ENCODE measurements around the gene CAVIN2.

Gene CAVIN2

GRCh38 chr2:191839918-191840804 is 6.7 kb downstream of the CAVIN2 start:
- no peak for DNase-seq (ENCODE audit: low read depth)

DNA sequence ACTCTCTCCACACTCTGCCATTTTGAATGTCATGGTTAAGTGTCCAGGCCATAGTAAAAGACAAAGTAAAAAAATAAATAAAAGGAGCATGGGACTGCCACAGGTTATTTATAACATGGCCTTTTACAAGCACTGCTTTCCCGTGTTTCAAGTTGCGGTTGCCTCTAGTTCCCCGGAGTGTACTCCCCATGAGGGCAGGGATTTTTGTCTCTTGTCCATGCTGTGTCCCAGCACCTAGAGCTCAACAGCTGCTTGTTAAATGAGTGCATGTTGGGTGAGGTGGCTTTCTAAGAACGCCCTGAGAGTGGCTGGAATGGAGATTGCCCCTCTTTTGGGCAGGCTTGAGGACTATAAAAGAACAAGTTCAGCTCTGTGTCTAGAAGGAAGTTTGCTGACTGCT is 8.4 kb downstream of the CAVIN2 start:
- DNase-seq (ENCODE audit: low read depth) = no peak

DNA sequence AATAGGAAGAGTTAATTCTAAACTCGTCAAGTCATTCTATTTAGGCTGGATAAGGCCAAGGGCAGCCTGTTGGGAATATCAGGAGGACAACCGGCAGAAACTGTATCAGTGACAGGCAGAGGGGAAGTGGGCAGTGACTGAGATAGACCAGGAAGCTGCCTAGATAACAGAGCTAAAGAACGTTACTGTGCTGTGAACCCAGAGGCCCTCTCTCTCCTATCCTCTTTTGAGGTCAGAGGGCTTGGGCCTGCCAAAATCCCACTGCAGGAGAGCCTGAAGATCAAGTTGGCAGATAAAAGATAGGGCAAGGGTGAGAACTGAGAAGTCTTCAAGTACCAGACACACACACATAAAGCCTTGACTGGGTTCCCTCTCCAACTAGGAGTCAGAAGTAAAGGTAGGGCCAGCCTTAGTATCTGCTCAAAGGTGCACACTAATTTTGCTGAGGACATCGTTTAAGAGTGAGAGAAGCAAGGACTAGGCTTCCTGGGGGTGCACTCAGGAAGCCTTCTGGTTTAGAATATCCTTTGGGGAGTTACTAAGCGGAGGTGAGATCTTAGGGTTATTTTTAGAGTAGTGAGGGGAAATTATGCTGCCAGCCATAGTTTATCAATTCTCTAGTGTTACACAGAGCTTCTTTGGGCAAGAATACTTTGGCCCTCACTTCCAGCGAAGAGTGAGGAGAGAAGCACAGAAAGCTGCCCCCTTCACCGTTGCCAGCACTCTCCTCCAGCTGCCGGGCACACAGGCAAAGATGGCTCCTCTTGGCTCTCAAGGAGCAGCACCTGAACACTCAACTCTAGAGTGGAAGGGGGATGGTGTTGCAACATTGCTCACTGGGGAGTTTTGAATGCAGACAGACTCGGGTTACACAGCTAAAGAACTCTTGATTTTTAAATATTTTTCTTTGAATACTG is 9.8 kb downstream of the CAVIN2 start:
- no peak for DNase-seq (ENCODE audit: low read depth)

GRCh38 chr2:191836471-191836852 is 10.4 kb downstream of the CAVIN2 start:
- DNase-seq (ENCODE audit: low read depth) = no peak

DNA sequence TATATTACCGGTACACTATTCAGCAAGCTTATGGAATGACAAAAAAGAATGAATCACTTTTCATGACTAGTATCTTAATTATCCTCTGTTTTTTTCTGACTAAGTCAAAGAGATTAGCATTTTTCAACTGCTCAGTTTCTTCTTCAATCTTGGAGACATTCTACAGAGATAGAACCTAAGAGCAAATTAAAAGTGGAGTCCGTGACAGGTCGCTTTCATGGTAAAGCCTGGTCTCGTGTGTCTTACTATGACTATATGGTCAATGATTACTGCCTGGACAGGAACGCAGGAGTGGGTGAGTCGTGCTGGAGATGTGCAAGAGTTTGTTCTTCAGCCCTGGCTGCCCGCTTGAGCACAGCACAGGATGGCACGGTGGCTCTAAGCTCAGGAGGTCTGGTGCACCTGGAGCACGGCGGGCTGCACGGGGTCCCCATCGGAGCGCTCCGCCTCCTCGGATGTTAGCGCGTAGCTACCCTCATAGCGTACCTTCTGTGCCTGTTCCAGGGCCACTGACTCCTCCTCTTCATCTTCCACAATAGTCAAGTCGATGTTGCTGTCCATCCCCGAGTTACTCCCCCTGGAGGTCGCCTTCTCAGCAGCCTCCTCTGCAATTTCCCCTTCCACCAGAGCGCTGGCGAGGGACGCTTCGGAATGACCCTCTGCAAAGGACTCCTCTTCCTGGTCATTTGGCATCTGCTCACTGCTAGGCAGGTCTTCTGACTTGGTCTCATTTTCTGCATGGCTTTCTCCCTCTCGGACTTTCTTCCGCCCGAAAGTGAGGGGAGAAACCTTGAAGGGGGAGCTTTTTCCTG is 11.1 kb downstream of the CAVIN2 start:
- no peak for DNase-seq (ENCODE audit: low read depth)

DNA sequence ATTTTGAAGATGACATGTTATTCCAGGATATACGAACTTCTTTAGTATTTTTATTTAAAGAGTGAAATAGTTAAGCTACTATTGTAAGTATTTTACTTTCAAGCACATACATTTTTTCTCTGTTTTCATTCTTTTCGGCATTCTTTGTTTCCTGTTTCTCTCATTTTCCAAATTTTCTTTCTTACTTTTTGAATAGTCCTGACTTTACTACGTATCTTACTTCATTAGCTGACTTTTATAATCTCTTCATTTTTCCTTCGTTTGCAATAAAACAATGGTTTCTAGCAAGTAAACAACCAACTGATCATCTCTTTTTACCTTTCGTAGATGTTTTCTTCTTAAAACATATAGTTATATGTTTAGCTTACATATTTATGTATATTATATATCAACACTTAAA is 11.8 kb downstream of the CAVIN2 start:
- DNase-seq (ENCODE audit: low read depth) = no peak

- DNase-seq (ENCODE audit: low read depth) = no peak
Observed at GRCh38 chr2:191833356-191833755, 13.5 kb downstream of the CAVIN2 start.

DNA sequence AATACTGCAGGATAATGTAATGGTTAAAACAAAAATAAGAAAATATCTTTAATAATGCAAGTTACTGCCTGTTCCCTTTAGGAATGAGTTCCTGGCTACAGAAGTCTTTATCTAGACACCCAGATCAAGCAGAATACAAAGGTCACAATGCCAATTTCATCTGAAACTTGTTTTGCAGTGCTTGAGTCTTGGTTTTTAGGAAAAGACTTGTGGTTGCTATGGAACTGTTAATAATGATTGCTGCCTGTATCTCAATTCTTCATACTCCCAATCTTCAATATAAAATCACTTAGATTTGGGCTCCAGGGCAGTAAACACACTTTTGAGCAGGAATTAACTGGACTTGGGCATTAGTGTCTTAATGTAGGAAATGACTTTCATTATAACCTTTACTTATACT is 14.2 kb downstream of the CAVIN2 start:
- DNase-seq (ENCODE audit: low read depth) = no peak

DNA sequence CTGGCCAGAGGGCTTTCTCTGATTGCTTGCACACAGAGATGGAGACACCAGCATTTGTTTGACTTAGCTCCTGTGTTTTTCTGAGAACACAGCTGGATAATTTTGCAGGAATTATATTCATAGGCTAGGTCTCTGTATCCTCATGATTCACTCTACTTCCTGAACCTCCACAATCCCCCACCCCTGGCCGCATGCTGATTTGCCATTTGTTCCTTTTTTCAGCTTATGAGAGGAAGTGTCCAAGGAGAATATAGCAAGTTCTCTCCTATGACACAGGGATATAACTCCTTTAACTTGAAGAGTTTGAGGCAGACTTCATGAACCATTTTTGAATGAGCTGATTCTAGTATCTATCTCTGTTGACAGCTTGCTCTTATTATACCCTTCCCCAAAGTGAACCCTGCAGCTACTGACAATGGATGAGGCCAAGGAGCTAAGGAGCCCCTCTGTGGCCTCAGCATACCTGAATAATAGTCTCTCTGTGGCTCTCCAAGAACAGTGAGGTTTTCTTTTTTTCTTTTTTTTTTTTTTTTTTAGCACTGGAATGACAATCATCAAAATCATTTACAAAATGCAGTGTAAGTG is 15.4 kb downstream of the CAVIN2 start:
- no peak for DNase-seq (ENCODE audit: low read depth)

GRCh38 chr2:191824398-191824797 is 22.5 kb downstream of the CAVIN2 start:
- no peak for DNase-seq (ENCODE audit: low read depth)

GRCh38 chr2:191821078-191821477 is 25.8 kb downstream of the CAVIN2 start:
- DNase-seq (ENCODE audit: low read depth) = no peak

GRCh38 chr2:191818725-191819350 is 28.1 kb downstream of the CAVIN2 start:
- DNase-seq (ENCODE audit: low read depth) = no peak

DNA sequence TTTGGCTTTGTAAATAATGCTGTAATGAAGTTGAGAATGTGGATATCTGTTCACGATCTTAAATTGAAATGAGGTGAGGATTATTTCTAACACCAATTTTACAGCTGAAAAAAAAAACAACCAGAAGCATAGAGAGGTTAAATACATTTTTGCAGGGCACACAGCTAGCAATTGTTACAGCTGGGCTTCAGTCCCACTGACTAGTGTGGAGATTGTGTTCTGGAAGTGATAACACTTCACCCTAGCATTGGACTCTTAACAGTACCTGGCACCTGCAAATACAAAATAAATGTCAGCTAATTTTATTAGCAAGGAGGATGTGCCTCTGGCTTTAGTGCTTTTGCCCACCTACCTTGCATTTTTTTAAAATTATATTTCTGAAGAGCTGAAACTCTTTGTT is 28.8 kb downstream of the CAVIN2 start:
- no peak for DNase-seq (ENCODE audit: low read depth)

GRCh38 chr2:191815010-191815409 is 31.9 kb downstream of the CAVIN2 start:
- no peak for DNase-seq (ENCODE audit: low read depth)

- no peak for DNase-seq (ENCODE audit: low read depth)
Observed at GRCh38 chr2:191813943-191814342, 32.9 kb downstream of the CAVIN2 start.

DNA sequence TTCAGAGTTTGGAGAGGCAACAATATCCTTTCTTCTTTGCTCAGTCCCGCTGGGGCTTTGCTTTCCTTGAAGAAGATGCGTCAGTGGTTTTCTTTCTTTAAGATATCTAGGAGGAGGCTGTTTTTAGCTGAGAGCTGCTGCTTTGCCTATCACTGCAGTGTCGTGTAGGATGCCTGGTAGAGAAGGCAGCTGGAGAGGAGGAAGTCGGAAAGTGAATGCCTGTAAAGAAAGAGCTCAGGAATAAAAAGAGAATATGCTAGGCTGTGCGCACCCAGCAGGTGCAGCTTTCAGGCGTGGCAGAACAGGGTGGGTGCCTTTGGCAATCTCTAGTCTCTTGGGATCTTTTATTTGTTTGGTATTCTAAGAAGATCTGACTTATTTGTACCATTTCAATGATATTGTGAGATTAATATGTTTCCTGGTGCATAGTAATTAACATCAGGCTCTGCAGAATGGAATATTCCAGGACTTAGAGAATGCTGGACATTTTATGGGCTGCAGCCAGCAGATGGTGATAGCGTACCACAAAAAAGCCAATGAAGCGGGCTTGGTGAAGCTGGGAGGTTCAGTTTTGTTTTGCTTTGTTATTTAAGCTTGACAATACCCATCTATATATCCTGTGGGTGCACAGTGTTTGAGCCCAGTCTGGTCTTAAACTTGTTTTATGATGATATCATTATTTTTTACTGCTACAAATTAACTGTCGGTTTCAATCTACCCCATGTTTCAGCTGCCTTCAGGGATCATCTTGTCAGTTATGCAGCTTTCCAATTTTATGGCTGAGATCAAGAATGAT is 34.9 kb downstream of the CAVIN2 start:
- peak; percentile 54 for DNase-seq (ENCODE audit: low read depth)

DNA sequence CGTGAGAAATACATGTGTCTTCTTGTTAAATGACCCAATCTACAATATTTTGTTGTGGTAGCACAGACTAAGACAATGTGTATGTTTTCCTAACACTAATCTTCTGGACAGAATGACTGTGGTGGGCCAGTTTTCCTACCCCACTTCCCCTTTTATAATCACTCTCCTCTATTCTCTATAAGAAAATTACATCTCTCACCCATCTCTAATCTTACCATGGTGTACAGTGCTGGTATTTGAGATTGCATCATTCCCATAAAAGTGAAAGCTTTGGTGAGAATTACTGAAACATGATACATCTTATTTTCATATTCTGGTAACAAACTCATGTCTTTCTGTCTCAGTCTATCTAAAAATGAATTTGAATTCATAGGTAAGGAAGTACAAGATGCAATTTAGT is 40.5 kb downstream of the CAVIN2 start:
- DNase-seq (ENCODE audit: low read depth) = no peak

DNA sequence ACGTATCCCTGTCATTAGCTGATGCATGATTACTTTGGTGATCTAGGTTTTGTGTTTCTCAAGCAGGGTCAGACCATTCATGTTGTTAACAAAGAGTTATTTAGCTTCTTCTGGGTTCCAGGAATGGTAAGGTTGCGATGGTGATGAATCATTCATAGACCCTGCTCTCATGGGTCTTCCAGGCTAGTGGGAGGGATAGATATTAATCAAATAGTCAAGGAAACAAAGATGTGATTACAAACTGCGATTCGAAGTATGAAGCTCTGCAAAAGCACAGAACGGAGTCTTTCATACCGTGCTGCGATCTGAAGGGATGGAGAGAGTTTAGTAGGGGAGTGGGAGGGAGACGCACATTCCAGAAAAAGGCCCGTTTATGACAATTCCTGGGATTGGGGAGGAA is 42.1 kb downstream of the CAVIN2 start:
- no peak for DNase-seq (ENCODE audit: low read depth)

DNA sequence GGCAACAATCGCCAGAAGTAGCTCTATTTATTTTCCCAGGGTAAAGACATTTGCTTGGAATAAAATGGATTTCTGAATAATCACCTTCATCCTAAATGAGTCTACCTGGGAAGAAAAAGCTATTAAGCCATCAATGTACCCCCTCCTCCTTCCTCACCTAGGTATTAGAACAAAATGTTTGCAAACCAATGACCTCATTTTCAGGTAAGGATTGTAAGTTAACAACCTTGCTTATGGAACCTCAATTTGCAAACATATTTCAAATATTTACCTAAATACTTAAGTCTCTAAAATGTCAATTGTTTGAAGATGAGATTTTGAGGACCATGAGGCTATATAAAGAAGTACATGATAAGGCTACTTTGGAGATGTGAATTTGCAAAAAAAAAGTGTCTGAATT is 43.9 kb downstream of the CAVIN2 start:
- DNase-seq (ENCODE audit: low read depth) = no peak

GRCh38 chr2:191802180-191802579 is 44.7 kb downstream of the CAVIN2 start:
- no peak for DNase-seq (ENCODE audit: low read depth)

- DNase-seq (ENCODE audit: low read depth) = no peak
Observed at GRCh38 chr2:191800874-191801273, 46.0 kb downstream of the CAVIN2 start.
